DMS 273 treated with DMSO at 0.1 percent for 48 hours (cell line): ENCODE measurements around the gene DUSP10.

Experiments
- DNase-seq: peaks from one replicate; lab custom pipeline; 2025; lab: John Stamatoyannopoulos, UW

DUSP10 gene

GRCh38 chr1:221765527-221765926, 23.6 kb upstream of the DUSP10 start:
- no peak for DNase-seq

DNA sequence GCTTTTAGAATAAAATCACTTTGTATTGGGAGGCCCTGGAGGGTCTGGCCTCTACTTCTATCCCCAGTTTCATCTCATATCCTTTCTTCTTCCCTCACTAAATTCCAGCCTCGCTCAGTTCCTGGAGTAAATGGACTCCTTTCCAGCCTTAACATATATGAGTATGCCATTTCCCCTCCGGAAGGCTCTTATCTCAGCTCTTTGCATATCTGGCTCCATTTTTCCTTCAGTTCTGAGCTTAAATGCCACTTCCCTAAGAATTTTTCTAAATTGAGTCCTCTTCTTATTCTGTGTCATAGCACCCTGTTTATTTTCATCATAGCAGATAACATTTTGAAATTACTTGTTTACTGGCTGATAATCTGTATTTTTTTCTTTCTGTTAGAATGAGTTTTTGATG, 20.2 kb upstream of the DUSP10 start:
- no peak for DNase-seq

GRCh38 chr1:221761354-221762002, 19.6 kb upstream of the DUSP10 start:
- DNase-seq: no peak

- DNase-seq: no peak
These were observed 19.0 kb upstream of the DUSP10 start for GRCh38 chr1:221760911-221761310.

GRCh38 chr1:221759436-221759835, 17.5 kb upstream of the DUSP10 start:
- DNase-seq: no peak

GRCh38 chr1:221758455-221758854, 16.6 kb upstream of the DUSP10 start:
- DNase-seq: no peak

- no peak for DNase-seq
These were observed 15.1 kb upstream of the DUSP10 start for GRCh38 chr1:221756830-221757551.

- no peak for DNase-seq
These were observed 11.9 kb upstream of the DUSP10 start for GRCh38 chr1:221753828-221754188.

DNA sequence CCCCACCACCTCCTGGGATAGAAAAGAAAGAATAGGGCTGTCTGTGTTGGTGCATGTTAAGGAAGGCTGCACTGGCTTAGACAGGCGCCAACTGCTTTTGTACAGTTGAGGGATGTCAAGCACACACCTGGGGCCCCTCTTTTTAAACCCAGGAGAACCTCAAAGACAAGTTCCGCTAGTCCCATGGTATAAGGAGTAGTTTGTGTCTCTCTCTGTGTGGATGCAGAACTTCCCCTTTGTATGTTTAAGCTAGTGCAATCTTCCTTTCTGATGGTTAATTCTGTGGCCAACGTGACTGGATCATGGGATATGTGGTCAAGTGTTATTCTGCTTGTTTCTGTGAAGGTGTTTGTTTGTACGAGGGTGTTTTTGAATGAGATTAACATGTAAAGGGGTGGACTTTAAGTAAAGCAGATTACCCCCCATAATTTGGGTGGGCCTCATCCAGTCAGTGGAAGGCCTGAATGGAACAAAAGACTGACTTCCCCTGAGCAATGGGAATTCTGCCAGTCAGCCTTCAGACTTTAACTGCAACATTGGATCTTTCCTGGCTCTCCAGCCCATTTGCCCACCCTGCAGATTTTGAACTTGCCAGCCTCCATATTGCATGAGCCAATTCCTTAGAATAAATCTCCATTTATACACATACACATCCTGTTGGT, 9.5 kb upstream of the DUSP10 start:
- DNase-seq: no peak

- DNase-seq: no peak
These were observed 7.1 kb upstream of the DUSP10 start for GRCh38 chr1:221748981-221749380.

GRCh38 chr1:221747839-221748238, 6.0 kb upstream of the DUSP10 start:
- DNase-seq: no peak

DNA sequence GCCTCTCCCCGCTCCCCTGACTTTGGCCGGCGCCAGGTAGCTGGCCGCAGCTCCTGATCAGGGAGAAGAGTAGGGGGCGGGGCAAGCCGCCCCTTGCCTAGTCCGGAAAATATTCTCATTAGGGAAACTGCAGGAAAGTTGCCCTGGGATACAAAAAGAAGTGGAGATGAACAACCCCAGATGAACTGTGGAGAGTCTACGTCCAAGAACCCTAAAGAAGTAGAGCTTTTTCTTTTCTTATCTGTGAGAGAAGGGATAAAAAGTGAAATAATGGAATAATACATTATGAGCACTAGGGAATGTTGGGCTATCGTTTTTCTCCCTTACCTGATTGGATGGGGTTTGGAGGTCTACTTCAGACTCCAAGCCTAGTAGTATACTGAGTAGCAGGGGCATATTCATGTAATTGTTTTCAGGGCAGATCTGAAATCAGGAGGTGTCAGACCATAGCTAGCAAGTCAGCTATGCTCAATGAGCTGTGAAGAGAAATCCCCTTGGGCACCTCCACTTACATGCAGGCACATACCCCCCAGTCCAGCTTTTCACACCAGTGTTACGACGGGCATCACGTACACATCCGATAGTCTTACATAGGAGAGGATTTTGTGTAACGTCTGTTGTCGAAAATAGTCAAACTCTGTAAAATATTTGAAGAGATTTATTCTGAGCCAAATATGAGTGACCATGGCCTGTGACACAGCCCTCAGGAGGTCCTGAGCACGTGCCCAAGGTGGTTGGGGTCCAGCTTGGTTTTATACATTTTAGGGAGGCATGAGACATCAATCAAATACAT, 1.7 kb upstream of the DUSP10 start:
- DNase-seq: no peak

- DNase-seq: peak; percentile 31
These were observed 896 bp upstream of the DUSP10 start for GRCh38 chr1:221742555-221743415.

DNA sequence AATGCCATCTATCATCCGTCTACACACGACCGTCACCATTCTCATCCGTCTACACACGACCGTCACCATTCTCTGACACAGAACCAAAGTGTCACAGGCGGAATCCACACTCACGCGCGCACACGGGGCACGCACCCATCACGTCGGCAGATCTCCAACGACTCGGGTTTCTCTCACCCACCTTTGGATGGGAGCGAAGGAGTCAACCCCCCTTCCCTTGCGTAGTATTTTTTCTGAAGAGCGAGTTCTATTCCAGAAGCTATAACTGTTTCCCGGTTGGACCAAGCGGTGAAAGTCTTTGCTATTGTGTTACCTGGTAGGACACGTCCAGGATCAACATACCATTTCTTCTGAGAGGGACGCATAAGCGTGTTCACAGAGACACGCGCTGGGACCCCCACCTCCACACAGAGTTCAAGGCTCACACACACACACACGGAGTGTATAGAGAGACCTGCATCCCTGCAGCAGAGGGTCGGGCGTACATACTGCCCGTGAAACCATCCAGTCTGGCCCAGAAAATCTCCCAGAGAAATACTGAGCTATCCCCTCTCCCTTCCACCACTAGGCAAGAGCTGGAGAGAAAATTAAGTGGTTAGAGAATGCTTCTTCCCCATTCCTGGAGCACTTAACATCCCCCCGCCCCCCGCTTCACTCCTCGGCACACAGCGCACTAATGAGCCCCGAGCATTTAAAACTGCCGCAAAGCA, 741 bp downstream of the DUSP10 start:
- DNase-seq: no peak

- DNase-seq: no peak
These were observed 1.4 kb downstream of the DUSP10 start for GRCh38 chr1:221740369-221740992.

DNA sequence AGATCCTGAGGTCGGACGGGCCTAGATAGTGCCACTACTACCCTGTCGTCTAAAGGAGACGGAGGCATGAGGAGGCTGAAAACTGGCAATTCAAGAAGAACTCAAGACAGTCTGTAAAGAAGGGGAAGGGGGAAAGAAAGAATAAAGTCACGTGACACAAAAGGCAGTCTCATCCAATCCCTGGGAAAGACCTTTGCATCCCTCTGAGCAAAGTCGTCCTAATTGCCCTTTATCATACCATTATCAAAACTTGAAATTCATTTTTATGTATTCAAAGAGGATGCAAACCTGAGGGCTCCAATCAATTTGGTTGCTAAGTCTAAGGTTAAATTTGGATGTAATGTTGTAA, 2.2 kb downstream of the DUSP10 start:
- DNase-seq: no peak

DNA sequence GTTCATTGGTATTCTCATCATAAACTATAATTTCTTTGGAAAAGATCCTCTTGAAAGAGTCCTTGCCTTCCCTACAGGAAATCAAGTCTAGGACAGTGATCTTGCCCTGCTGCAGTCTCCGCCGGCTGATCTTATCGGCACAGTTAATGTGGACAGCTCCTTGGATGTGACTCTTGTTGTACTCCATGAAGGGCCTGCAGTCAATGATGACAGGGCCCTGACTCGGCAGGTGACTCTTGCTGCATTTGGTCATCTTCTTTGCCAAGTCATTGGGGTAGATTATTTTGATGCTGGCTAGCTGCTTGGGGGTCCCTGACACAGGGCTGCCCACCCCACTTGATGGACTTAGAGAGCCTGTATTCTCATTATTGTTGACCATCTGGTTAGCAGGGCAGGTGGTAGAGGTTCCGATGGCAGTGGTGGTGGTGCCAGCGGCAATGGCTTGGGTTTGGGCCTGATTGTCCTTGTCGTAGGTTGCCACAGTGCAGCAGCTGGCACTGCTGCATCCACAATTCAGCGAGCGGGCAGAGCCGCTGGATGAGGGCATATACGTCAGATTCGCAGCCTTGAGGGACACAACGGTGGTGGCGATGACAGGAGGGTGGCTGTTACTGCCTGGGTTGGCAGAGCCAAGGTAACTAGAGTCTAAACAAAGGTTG, 2.7 kb downstream of the DUSP10 start:
- no peak for DNase-seq

- no peak for DNase-seq
These were observed 5.2 kb downstream of the DUSP10 start for GRCh38 chr1:221736714-221737113.

- no peak for DNase-seq
These were observed 5.9 kb downstream of the DUSP10 start for GRCh38 chr1:221735999-221736398.

- DNase-seq: no peak
These were observed 7.7 kb downstream of the DUSP10 start for GRCh38 chr1:221734187-221734586.
